Ecto neural progenitor cell (in vitro differentiated cells): ENCODE results near the gene BRD9.

Experiments
- DNase-seq: peaks from one replicate; pipeline ENCODE4 v3.0.0-alpha.2; 2018; ENCODE audit warnings: low spot score

BRD9 gene

DNA sequence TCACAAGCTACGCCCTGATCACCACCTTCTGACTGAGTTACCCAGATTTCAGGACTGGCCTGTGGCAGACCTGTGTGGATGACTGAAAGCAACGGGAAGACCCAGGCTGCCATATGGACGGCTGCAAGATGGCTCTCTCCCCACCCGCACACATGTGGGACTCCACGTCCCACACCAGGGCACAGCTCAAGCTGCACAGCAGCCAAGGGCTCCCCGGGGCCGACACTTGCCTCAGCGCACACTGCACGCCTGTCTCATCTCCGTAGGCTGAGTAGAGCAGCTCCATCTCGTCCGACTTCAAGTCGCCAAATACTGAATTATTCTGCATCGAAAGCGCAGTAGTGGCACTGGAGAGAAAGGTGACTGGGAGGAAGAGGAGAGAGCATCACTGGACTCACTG is 14.5 kb downstream of the BRD9 start:
- DNase-seq = no peak

- DNase-seq = no peak
These were observed 15.9 kb downstream of the BRD9 start for GRCh38 chr5:876398-877365.

GRCh38 chr5:875931-876330 is 16.7 kb downstream of the BRD9 start:
- DNase-seq = no peak

DNA sequence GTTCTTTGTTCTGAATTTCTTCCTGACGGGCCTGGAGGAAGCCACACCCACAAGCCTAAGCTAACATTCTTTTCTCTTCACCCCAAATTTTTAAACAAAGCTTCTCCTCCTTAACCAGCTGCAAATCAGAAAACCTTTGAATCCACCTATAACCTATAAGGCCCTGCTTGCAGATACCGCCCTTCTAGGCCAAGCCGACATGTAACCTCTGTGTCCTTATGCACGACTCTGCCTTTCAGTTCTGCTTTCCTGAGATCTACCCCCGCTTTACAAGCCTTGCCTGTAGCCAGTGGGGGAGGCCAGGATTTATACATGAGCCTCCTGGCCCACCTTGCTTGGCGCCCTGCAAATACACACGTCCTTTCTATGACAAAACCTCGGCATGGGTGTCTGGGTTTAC is 19.3 kb downstream of the BRD9 start:
- no peak for DNase-seq

DNA sequence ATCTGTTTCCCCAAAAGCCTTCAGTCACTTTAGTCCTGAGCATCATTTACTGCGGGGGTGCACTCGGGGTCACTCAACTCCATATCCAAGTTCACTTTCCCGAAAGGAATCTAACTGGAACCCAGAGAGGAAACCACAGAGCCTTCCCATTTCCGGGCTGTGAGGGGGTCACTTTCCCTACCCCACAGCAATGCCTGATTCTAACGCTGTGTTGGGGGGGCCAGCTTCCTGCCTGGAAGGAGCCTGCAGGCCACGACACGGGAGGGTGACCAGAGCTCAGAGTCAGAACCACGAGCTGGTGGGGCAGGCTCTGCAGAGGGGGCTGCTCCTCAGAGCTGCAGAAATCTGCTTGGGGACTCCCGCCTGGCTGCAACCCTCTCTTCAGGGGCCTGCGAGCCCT is 20.3 kb downstream of the BRD9 start:
- no peak for DNase-seq

- DNase-seq = no peak
These were observed 20.9 kb downstream of the BRD9 start for GRCh38 chr5:871596-872298.

DNA sequence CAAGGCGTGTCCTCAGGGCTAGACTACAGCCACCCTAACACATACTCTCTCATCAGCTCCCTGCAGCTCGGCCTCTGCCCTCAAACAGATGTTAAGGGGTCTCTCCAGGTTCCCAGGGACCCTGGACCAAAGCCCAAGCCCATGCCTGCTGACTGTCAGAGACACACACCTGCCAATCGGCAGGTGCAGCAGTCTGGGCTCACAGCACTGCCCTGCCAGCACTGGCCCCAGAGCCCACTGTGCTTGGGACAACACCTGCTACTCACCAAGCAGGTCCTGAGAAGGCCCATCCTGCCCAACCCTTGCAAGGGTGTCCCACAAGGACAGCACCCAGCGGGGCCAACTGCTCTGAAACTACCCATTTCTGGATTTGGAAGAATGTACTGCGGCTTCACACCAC is 21.6 kb downstream of the BRD9 start:
- no peak for DNase-seq

DNA sequence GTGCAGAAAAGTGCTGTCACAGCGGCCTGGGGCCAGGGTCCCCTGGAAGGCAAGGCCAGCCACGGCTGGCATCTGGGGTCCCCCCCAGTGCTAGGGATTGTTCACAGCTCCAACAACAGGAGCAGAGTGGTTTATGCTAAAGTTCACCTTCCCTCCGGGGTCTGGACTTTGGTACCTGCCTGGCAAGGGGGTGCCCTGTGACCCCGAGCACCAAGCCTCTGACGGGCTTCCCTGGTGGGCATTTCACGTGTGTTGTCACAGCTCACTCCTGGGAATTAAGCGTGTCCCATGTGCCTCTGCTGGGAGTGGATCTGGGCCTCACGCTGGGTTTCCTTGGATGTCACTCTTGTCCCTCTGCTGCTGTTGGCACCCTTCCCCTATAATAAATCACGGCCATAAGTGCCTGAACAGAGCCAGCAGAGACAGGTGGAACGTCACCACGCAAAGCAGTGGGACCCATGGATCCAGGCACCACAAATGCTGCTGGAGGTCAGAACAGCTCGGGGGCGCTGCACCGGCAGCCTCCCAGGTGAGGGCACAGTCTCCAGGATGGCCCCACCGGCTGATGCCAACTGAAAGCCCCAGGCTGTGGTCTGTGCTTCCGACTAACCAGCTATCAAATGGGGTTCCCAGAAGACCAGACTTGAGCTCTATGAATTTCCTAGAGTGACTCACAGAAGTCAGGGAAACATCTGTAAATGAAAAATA is 24.0 kb downstream of the BRD9 start:
- DNase-seq = no peak

DNA sequence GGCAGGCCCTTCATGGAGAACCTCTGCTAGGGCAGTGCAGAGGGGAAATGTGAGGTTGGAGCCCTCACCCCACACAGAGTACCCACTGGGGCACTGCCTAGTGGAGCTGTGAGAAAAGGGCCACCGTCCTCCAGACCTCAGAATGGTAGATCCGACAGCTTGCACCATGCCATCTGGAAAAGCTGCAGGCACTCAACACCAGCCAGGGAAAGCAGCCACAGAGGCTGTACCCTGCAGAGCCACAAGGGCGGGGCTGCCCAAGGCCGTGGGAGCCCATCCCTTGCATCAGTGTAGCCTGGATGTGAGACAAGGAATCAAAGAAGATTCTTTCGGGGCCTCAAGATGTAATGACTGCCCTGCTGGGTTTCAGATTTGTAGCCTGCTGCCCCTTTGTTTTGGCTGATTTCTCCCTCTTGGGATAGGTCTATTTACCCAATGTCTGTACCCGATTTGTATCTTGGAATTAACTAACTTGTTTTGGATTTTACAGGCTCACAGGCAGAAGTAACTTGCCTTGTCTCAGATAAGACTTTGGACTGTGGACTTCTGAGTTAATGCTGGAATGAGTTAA is 25.2 kb downstream of the BRD9 start:
- DNase-seq = no peak

DNA sequence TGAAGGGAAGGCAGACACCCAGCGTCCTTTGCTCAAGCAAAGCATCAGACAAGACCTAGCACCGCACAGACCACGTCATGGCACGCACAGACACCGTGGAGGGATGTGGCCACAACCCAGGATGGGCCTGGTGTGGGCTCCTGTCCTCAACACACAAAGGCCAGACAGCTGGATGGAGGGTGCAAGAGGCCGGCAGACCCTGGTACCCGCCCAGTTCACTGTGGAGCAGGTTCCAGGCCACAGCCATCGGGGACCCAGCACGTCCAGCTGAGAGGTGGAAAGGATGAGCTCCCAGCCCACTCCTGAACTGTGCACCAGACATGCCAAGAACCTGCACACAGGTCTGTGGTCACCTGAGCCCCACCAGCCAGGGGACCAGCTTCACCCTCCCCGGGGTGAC is 26.8 kb downstream of the BRD9 start:
- no peak for DNase-seq

DNA sequence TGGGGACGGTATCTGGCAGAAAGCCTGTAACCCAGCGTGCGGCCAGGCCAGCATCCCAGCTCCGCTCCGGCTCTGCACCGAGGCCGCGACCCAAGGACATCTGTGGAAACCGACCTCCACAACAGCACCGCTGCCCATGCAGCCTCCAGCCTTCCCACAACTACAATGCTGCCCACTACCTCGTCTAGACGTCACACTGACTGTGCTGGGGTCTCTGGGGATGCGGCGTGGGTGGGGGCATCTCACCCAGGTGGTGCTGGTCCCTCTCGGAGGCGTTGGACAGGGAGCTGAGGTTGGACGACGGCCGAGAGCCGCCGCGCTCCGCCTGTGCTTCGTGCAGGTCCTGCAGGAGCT is 27.5 kb downstream of the BRD9 start:
- DNase-seq = no peak

DNA sequence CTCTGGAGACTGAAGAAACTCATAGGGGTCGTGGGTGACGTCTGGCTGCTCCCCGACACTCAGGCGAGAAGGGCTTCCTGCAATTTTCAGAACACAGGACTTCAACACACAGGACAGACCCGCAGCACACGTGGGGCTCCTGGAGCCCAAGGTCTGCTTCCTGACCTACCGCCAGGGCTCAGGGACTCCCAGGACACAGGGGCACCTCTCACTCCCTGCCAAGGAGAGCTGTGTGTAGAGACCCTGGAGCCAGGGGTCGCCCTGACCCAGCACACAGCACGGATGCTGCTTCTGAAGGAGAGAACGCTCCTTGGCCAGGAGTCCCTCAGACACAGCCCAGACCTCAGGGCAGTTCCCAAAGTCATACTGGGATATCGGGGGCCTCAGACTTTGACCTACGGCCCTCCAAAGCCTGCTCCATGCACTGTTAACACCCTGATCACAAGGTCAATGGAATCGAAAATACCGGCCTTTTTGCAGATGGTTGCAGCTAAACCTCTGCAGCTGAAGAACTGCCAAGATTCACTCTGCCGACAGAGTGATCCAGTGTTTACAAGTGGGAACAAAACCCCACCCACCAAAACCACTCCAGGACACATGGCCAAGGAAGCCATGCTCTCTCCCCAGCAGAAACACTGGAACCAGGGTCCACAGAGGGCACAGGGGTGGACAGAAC is 28.0 kb downstream of the BRD9 start:
- no peak for DNase-seq

- no peak for DNase-seq
These were observed 29.3 kb downstream of the BRD9 start for GRCh38 chr5:863244-863805.

DNA sequence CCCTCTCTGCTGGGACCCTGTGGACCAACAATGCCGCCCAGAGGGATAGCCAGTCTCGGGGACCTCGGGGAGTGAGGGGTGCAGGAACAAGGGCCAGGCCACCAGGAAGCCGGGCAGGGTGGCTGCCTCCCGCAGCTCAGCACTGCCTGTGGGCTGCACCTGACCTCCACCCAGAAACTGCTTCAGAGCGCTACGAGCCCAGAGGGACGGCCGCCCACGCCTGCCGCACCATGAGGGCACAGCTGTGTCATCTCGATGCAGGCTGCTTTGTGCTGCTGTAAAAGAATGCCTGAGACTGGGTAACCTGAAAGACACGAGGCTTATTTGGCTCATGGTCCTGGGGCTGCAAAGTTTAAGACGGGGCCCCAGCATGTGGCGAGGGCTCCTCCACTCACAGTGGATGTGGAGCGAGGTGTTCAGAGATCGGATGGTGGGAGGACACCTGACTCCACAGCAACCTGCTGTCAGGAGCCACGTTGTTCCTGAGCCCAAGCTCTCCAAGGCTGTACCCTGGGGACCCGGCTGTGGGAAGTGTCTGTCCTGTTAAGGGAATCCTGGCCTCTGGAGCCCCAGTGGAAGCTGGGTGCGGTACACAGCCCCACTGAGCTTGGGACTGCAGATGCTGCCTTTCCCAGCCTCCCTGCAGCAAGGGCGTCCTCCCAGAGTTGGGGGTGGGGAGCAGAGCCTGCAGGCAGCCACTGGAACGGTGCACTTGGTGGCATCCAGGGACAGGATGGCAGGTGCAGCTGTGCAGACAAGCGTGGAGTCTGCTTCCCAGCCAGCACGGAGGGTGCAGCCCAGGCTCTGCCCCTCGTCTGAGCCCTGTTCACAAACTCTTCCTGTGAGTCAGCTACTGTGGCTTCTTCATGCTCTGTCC is 30.0 kb downstream of the BRD9 start:
- DNase-seq = no peak

DNA sequence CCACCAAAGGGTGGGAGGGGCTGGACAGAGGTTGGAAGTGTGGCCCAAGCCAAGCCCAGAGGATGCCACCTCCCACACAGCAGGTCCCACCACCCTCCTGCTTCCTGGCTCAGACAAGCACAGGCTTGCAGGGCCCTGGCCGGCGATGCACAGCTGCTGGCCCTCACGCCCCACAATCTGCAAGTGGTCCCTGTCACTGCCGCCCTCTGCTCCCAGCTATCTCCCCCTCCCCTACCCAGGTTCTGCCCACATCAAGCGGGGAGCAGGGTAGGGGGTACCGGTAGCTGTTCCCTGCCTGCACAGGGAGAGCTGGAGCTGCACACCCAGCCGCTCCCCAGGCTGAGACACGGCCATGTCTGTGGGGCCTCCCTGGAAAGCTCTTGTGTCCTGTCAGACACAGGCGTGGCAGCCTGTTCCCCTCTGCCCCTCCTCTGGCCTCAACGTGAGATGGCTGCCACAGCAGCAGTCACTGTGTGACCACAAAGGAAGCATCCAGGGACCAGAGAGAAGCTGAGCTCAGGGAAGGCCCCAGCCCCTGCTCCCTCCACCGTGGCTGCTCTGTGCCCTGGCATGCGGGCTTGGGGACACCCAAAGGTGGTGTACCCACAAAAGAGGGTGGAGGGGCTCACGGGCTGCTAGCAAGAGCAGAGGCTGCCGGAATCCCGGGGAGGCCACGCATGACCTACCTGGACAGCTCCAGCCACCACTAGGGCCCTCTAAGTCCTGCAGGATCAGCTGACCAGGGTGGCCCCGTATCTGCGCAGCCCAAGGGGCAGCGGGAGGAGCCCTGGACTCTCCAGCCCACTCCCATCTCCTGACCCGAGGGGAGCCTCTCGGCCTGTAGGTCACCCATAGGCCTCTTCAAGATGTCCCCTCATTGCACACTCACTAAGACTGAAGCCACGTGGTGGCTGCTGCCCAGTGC is 30.9 kb downstream of the BRD9 start:
- DNase-seq = no peak

DNA sequence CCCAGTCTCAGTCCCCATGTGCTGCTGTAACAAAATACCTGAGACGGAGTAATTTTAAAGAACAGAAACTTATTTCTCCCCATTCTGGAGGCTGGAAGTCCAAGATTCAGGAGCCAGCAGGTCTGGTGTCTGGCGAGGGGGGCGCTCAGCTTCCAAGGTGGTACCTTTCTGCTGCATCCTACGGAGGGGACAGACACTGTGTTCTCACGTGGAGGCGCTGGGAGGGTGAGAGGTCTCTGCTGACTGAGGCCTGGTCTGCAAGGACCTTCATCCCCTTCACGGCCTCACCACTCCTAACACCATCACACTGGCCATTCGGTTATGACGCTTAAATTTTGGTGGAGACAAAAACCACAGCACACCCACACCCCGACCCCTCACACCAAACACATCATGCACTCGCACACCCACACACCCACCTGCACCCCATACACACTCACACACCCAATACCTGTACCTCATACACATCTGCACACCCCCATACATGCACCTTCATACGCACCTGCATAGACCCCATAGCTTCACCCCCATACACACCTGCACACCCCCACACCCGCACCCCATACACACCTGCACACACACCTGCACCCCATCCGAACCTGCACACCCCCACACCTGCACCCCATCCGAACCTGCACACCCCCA is 32.0 kb downstream of the BRD9 start:
- no peak for DNase-seq

GRCh38 chr5:859798-860296 is 32.8 kb downstream of the BRD9 start:
- no peak for DNase-seq

- no peak for DNase-seq
These were observed 33.2 kb downstream of the BRD9 start for GRCh38 chr5:859391-859790.

- no peak for DNase-seq
These were observed 33.9 kb downstream of the BRD9 start for GRCh38 chr5:858726-859125.
